Thyroid gland (tissue), 4 donors: ENCODE measurements around the gene MRNIP.

ENCODE experiments used
- CTCF ChIP-seq, 6 experiments: fragments of 200-600 bp in 3 of 6; fragments of 450-650 bp in 3 of 6; sonication (generic) in 3 of 6; IDR thresholded peaks; one replicate each; pipeline ENCODE4 v1.5.1; 2016 to 2019; ENCODE audit warnings: antibody characterized with exemption in 6 of 6, mild to moderate bottlenecking in 2 of 6, inconsistent platforms in 1 of 6, moderate library complexity in 1 of 6
- POLR2A ChIP-seq, 2 donors: fragments of 450-650 bp; IDR thresholded peaks; one replicate each; pipeline ENCODE4 v1.6.1; 2017; ENCODE audit warnings: antibody characterized with exemption in 2 of 2, mild to moderate bottlenecking in 2 of 2, moderate library complexity in 1 of 2

- TF ChIP-seq CTCF (IDR thresholded peaks at IDR 0.05) = peak in 1 of 6 experiments; percentile 1
- peak; percentile 72 to 96 for TF ChIP-seq POLR2A (IDR thresholded peaks at IDR 0.05)
Observed at GRCh38 chr5:179821298-179822058, 37.1 kb downstream of the MRNIP start.
